ENCODE measurements around the gene TNFRSF17. TPM values are rescaled to one million over a fixed set of nuclear protein-coding genes. Genes with fewer than 3 reads are reported as not detected.

TNFRSF17 gene
- total RNA-seq, 4 donors from 2014 or later, result not detected

- intact Hi-C loops (cut with DNase I), result no loop called here
- TF ChIP-seq, protein P1, sequence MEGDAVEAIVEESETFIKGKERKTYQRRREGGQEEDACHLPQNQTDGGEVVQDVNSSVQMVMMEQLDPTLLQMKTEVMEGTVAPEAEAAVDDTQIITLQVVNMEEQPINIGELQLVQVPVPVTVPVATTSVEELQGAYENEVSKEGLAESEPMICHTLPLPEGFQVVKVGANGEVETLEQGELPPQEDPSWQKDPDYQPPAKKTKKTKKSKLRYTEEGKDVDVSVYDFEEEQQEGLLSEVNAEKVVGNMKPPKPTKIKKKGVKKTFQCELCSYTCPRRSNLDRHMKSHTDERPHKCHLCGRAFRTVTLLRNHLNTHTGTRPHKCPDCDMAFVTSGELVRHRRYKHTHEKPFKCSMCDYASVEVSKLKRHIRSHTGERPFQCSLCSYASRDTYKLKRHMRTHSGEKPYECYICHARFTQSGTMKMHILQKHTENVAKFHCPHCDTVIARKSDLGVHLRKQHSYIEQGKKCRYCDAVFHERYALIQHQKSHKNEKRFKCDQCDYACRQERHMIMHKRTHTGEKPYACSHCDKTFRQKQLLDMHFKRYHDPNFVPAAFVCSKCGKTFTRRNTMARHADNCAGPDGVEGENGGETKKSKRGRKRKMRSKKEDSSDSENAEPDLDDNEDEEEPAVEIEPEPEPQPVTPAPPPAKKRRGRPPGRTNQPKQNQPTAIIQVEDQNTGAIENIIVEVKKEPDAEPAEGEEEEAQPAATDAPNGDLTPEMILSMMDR (IDR thresholded peaks at IDR 0.05), result no peak
- no peak for TF ChIP-seq POLR2A (IDR thresholded peaks at IDR 0.05)
- Histone ChIP-seq H3K9me3 (no peaks in the 10 kb centered on the region), H3K36me3 (peaks cover 0 to 21% (median 0%) of the 10 kb centered on the region in 3 donors), H3K27me3 (no peaks in the 10 kb centered on the region), H3K27ac (peak overlapping the region in 1 of 4 donors; percentile 11), H3K4me1 (peaks cover 0 to 19% (median 6%) of the 10 kb centered on the region in 3 donors), H3K4me3 (no peak overlapping the region)
- 74 to 76% methylated on average over 7 of the region's 7 CpGs for WGBS, 2 donors
- DNase-seq, result no peak
These were observed 44.5 kb downstream of the TNFRSF17 start for GRCh38 chr16:12009462-12009861.

DNA sequence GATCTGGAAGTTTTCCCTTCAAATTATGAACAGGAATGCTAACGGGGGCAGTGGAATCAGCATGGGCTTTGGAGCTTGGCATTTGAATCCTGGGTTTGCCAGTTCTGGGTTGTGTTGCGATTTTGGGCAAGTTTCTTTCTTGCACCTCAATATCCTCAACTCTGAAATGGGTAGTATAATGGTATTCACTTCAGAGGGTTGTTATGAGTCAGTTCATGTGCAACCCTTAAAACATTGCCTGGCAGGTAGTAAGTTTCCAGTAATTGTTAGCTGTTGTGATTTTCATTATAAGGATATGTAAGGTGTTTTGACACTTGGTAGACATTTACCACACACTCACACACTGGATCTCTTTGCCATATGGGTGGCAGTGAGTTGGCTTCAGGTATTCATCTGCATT is 44.9 kb downstream of the TNFRSF17 start:
- intact Hi-C loops (cut with DNase I), result no loop called here
- Histone ChIP-seq H3K4me3 (no peak overlapping the region), H3K27me3 (no peaks in the 10 kb centered on the region), H3K27ac (peak overlapping the region in 2 of 4 donors; percentile 11 to 67), H3K9me3 (no peaks in the 10 kb centered on the region), H3K36me3 (peaks cover 0 to 16% (median 0%) of the 10 kb centered on the region in 3 donors), H3K4me1 (peaks cover 0 to 19% (median 6%) of the 10 kb centered on the region in 3 donors)
- 82 to 100% methylated on average over 2 of the region's 2 CpGs for WGBS, 2 donors
- DNase-seq, result no peak
- TF ChIP-seq, protein P1 (IDR thresholded peaks at IDR 0.05), result no peak
- TF ChIP-seq POLR2A (IDR thresholded peaks at IDR 0.05), result no peak

GRCh38 chr16:12010388-12011251 is 45.6 kb downstream of the TNFRSF17 start:
- Histone ChIP-seq H3K4me3 (no peak overlapping the region), H3K9me3 (no peaks in the 10 kb centered on the region), H3K4me1 (peaks cover 0 to 19% (median 6%) of the 10 kb centered on the region in 3 donors), H3K36me3 (peaks cover 0 to 9% (median 0%) of the 10 kb centered on the region in 3 donors), H3K27me3 (no peaks in the 10 kb centered on the region), H3K27ac (peak overlapping the region; percentile 8 to 67 (median 31))
- intact Hi-C loops (cut with DNase I), result no loop called here
- no peak for DNase-seq
- TF ChIP-seq POLR2A (IDR thresholded peaks at IDR 0.05), result no peak
- TF ChIP-seq, protein P1 (IDR thresholded peaks at IDR 0.05), result no peak
- 69 to 75% methylated on average over 12 to 13 of the region's 13 CpGs for WGBS, 2 donors

DNA sequence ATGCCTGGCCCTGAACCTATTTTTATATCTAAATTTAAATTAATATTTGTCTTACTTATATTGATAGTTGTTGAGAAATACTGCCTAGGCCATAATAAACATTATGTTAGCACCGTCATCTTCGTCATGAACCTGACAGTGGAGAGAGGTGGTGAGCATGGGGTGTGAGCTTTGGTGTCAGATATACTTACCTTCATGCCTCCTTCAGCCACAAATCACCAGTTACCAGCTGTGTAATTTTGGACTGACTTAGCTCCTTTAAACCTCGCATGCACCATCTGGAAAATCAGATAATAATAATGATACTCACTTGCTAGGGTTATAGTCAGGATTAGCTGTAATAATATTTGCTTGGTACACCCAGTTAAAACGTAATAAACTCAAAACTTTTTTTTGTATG is 46.6 kb downstream of the TNFRSF17 start:
- Histone ChIP-seq H3K4me1 (peaks cover 0 to 19% (median 6%) of the 10 kb centered on the region in 3 donors), H3K4me3 (no peak overlapping the region), H3K27me3 (no peaks in the 10 kb centered on the region), H3K27ac (peak overlapping the region; percentile 8 to 67 (median 40)), H3K36me3 (peaks cover 0 to 8% (median 0%) of the 10 kb centered on the region in 3 donors), H3K9me3 (no peaks in the 10 kb centered on the region)
- DNase-seq, result no peak
- intact Hi-C loops (cut with DNase I), result no loop called here
- TF ChIP-seq, protein P1 (IDR thresholded peaks at IDR 0.05), result no peak
- no peak for TF ChIP-seq POLR2A (IDR thresholded peaks at IDR 0.05)
- WGBS, 2 donors, result 37 to 66% methylated on average over 4 of the region's 4 CpGs

- DNase-seq, result no peak
- Histone ChIP-seq H3K36me3 (no peaks in the 10 kb centered on the region), H3K27ac (no peak overlapping the region), H3K9me3 (no peaks in the 10 kb centered on the region), H3K4me3 (no peak overlapping the region), H3K4me1 (peaks cover 0 to 5% (median under 1%) of the 10 kb centered on the region in 3 donors), H3K27me3 (no peaks in the 10 kb centered on the region)
- 88 to 91% methylated on average over 4 of the region's 4 CpGs for WGBS, 2 donors
- TF ChIP-seq, protein P1 (IDR thresholded peaks at IDR 0.05), result no peak
- TF ChIP-seq POLR2A (IDR thresholded peaks at IDR 0.05), result no peak
- intact Hi-C loops (cut with DNase I), result no loop called here
These were observed 51.4 kb downstream of the TNFRSF17 start for GRCh38 chr16:12016291-12016947.

Measured in esophagus squamous epithelium (tissue), 5 donors.